Common myeloid progenitor, CD34-positive (primary cell): ENCODE data around the gene PSMB3.

Experiments used
- CTCF ChIA-PET: fragments of 350-600 bp; sonication (Branson Sonifier 250); formaldehyde crosslinking; loops from one replicate; lab custom pipeline; 2021; ENCODE audit warnings: antibody characterized with exemption; lab: Charles Lee
- POLR2A ChIA-PET: fragments of 350-600 bp; sonication (Branson Sonifier 250); formaldehyde crosslinking; loops from one replicate; lab custom pipeline; 2021; ENCODE audit warnings: antibody characterized with exemption; lab: Charles Lee
- DNase-seq, 3 donors: peaks; one replicate each; pipeline versions ENCODE4 v3.0.0 to v3.0.0-alpha.2; 2013
- H3K27ac ChIP-seq, 2 experiments: 1 replicate in 1 of 2; 2 replicates in 1 of 2; pipeline ENCODE4 v1.7.0; 2013; ENCODE audit warnings: inconsistent platforms in 2 of 2, low read length in 2 of 2, mild to moderate bottlenecking in 2 of 2, low read depth in 1 of 2, moderate library complexity in 1 of 2; ENCODE audit not compliant: severe bottlenecking in 2 of 2, insufficient read depth in 1 of 2, poor library complexity in 1 of 2
- H3K27me3 ChIP-seq, 5 experiments: replicated peaks in 2 of 5; 1 replicate in 3 of 5; 2 replicates in 2 of 5; pipeline versions ENCODE4 v1.6.1 to v1.7.0; 2013; ENCODE audit warnings: low read length in 4 of 5, mild to moderate bottlenecking in 2 of 5, moderate library complexity in 2 of 5, inconsistent platforms in 1 of 5; ENCODE audit not compliant: insufficient read depth in 5 of 5, control insufficient read depth in 4 of 5
- H3K36me3 ChIP-seq, 4 experiments: 1 replicate in 2 of 4; 2 replicates in 2 of 4; pipeline versions ENCODE4 v1.6.1 to v1.7.0; 2013; ENCODE audit warnings: low read length in 3 of 4, control low read depth in 1 of 4, mild to moderate bottlenecking in 1 of 4; ENCODE audit not compliant: control insufficient read depth in 4 of 4, insufficient read depth in 4 of 4
- H3K4me1 ChIP-seq, 4 experiments: 1 replicate in 3 of 4; 2 replicates in 1 of 4; pipeline versions ENCODE4 v1.6.1 to v1.7.1; 2013; ENCODE audit warnings: low read length in 3 of 4, mild to moderate bottlenecking in 3 of 4, control low read depth in 1 of 4, inconsistent platforms in 1 of 4, moderate library complexity in 1 of 4; ENCODE audit not compliant: control insufficient read depth in 4 of 4, insufficient read depth in 4 of 4; ENCODE audit errors: control extremely low read depth in 1 of 4
- H3K4me3 ChIP-seq, 7 experiments: 1 replicate in 4 of 7; 2 replicates in 3 of 7; pipeline versions ENCODE4 v1.5.1 to v1.7.0; 2013; ENCODE audit warnings: mild to moderate bottlenecking in 7 of 7, low read length in 6 of 7, moderate library complexity in 6 of 7, inconsistent platforms in 2 of 7, low read depth in 2 of 7, control low read depth in 1 of 7; ENCODE audit not compliant: insufficient read depth in 4 of 7, control insufficient read depth in 1 of 7; ENCODE audit errors: extremely low read depth in 1 of 7
- H3K9me3 ChIP-seq, 5 experiments: 1 replicate in 4 of 5; 2 replicates in 1 of 5; pipeline versions ENCODE4 v1.6.1 to v1.7.1; 2013; ENCODE audit warnings: low read length in 4 of 5, mild to moderate bottlenecking in 2 of 5, inconsistent platforms in 1 of 5, low read depth in 1 of 5, moderate library complexity in 1 of 5; ENCODE audit not compliant: control insufficient read depth in 4 of 5, insufficient read depth in 2 of 5; ENCODE audit errors: control extremely low read depth in 1 of 5
- WGBS: methylation state at CpG from one replicate; pipeline ENCODE4 v1.1.5; 2013; ENCODE audit not compliant: insufficient coverage; 5-methylcytosine and 5-hydroxymethylcytosine counted together

Gene PSMB3

DNA sequence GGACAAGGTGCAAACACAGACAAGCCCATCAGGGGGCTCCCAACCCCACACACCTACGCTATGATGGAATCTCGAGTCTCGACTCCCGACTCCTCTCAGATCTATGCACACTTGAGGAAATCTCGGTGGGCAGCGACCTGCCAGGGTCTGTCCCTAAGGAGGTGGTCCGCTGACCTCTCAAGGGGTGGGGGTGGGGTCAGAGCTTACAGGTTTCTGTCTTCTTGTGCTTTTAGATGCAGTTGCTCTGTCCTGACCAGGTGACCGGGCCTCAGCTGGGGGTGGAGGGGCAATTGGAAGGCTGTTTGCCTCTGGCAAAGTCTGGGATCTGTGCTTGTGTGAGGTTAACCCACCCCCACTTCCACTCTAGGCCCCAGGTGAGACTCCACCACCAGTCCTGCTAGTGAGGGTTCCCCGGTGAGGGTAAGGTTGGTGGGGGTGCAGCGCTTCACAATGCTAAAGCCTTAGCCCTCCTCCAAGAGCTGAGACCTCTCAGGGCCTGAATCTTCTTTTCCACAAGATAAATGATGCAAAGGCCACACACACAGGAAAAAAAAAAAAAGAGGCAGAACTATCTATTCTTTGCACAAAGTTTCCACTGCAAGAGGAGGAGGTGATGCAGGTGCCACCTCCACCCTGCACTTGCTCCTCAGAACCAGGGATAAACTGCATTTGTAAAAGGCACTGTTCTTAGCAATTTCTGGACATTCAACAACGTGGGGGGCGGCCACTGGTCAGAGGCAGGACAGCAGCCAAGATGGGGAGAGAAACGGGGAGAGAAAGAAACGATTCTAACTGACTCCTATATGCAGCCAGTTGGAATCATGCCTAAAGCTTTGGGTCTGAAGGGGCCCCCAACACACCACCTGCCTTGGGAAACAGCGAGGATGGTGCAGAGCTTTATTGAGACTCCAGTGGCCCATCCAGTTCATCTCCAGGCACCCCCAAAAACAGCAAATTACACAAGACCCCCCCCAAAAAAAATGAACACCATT lies 18.3 kb upstream of the PSMB3 start:
- Histone ChIP-seq H3K4me1 (peaks cover 3 to 33% (median 27%) of the 10 kb centered on the region in 4 experiments), H3K36me3 (peaks cover 0 to 6% (median 3%) of the 10 kb centered on the region in 4 experiments), H3K27ac (no peak overlapping the region), H3K27me3 (peaks cover 0 to 10% (median 0%) of the 10 kb centered on the region in 5 experiments), H3K4me3 (no peak overlapping the region), H3K9me3 (no peaks in the 10 kb centered on the region)
- CTCF ChIA-PET: interaction anchor here (0.6 to 5.4 kb wide), 15 partner anchors 12 to 238 kb away, joined by 3 to 80 read pairs (median 4); partner anchors contain the start of gene EPOP
- 95% methylated on average over 10 of the region's 15 CpGs for WGBS
- POLR2A ChIA-PET: no interaction called here
- DNase-seq: peak in 2 of 3 donors; percentile 46 to 49

DNA sequence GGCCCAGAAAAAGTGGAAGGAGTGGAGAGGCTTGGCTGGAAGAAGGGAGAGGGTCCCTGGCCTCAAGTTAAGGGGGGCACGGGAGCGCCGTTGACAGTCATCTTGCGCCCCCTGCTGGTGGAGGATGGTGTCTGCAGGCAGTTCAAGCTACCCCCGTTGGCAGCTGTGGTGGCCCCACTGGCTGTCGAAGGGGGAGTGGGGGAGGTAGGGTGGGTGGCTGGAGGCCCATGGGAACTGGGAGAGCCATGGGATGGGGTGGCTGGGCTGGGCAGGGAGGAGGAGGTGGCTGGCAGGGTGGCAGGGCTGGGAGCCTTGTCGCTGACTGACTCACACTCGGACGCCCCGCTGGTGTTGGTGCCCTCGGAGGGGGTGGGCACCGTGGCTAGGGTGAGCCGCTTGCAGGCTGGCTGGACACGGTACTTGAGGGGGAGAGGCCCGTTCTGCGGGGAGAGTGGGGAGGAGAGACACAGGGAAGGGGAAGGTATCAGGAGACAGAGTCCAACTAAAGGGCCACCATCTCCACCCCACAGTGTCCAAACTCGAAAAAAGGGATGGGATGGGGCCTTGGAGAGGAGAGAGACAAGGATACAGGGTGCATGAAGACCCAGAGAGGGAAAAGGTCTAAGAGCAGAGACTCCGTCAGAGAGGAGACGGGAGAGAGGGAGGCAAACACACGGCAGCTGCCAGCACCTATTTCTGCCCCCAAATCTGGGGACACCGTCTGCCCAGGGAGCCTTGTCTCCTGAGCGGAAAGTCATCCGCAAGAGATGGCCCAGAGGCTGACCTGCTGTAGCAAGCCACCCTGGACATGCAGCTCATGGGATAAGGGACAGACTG lies 17.2 kb upstream of the PSMB3 start:
- WGBS: 61% methylated on average over 11 of the region's 23 CpGs
- Histone ChIP-seq H3K4me3 (no peak overlapping the region), H3K27me3 (peaks cover 0 to 10% (median 0%) of the 10 kb centered on the region in 5 experiments), H3K9me3 (no peaks in the 10 kb centered on the region), H3K36me3 (peaks cover 0 to 6% (median 3%) of the 10 kb centered on the region in 4 experiments), H3K4me1 (peaks cover 3 to 25% (median 20%) of the 10 kb centered on the region in 4 experiments), H3K27ac (no peak overlapping the region)
- ChIA-PET CTCF (interaction anchor here (0.6 to 5.4 kb wide), 15 partner anchors 11 to 1712 kb away, joined by 3 to 80 read pairs (median 4); partner anchors contain the start of genes EPOP and PSMB3), POLR2A (no interaction called here)
- peak; percentile 48 to 66 (median 66) for DNase-seq

DNA sequence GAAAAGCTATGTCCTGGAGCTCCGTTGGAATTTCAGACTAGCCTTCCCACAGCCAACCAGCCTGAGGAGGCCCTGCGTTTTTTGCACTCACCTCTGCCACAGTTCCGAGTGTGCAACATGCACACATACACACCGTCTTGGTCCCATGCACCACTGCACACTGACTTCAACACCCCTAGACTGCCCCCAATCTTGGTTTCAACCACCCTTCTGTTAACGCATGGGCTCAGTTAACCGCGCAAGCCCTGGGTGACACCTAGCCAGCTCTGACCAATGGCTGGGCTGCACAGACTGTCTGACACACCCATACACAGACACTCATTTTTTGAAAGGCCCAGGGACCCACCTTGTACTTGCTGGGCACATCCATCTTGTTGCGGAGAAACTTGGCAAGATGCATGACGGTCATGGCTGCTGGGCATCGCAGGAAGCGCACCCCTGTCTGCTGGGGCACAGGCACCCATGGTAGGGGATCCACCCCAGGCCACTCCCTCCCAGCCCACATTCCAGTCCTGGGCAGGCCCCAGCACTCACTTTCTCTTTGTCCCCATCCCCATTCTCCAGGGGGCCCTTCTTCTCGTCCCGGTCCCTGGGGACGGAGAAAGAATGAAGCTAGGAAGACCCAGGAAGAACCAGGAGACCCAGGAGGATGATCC lies 14.4 kb upstream of the PSMB3 start:
- Histone ChIP-seq H3K9me3 (no peaks in the 10 kb centered on the region), H3K27ac (no peak overlapping the region), H3K4me3 (no peak overlapping the region), H3K4me1 (peaks cover 0 to 9% (median 2%) of the 10 kb centered on the region in 4 experiments), H3K36me3 (peaks cover 0 to 5% (median 2%) of the 10 kb centered on the region in 4 experiments), H3K27me3 (peaks cover 0 to 13% (median 7%) of the 10 kb centered on the region in 5 experiments)
- WGBS: over 99% methylated on average over 11 of the region's 14 CpGs
- ChIA-PET POLR2A (interaction anchor here (0.6 kb wide), 1 partner anchor 61 kb away, joined by 3 read pairs; no protein-coding TSS in a partner anchor), CTCF (interaction anchor here (0.6 to 5.4 kb wide), 2 partner anchors 57 to 61 kb away, joined by 3 to 80 read pairs; partner anchors contain the start of gene EPOP)
- no peak for DNase-seq

DNA sequence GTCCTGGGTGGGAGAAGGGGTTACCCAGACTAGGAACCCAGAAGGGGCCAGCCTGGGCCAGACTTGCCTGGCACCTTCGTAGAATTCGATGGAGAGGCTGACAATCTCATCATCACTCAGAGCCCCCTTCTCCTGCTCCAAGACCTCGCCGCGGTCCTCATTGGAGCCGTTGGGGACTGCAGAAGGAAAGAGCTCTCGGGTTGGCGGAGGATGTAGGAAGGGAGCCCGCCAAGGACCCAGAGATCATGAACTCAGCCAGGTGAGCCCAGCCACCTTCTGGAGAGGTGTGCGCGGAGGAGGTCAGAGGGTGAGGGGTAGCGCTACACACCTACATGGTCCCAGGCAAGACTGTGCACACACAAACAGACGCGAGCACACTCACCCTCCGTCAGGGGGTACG lies 13.9 kb upstream of the PSMB3 start:
- H3K4me1 ChIP-seq: peaks cover 0 to 9% (median 2%) of the 10 kb centered on the region in 4 experiments
- no peak overlapping the region for H3K4me3 ChIP-seq
- H3K27me3 ChIP-seq: peaks cover 0 to 13% (median 7%) of the 10 kb centered on the region in 5 experiments
- no peaks in the 10 kb centered on the region for H3K36me3 ChIP-seq
- no peaks in the 10 kb centered on the region for H3K9me3 ChIP-seq
- ChIA-PET POLR2A (interaction anchor here (0.6 kb wide), 1 partner anchor 62 kb away, joined by 3 read pairs; no protein-coding TSS in a partner anchor), CTCF (interaction anchor here (5.4 kb wide), 1 partner anchor 61 kb away, joined by 80 read pairs; the partner anchor contains the start of gene EPOP)
- DNase-seq: no peak
- no peak overlapping the region for H3K27ac ChIP-seq
- WGBS: 97% methylated on average over 16 of the region's 16 CpGs

DNA sequence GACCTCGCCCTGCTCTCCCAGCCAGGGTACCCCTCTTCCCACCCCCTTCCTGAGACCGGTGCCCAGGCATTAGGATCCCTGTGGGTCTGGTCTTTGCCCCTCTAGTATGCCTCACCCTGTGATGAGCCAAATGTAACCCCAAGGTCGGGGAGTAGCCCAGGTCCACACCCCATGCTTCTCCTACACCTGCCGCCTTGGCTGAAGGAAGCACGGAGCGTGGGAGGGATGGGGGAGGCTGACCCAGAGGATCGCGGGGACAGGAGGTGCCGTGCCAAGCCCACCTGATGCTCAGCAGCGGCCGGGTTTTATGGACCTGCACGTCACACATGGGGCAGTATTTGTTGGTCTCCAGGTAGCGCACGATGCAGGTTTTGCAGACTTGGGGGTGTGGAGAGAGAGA lies 13.2 kb upstream of the PSMB3 start:
- CTCF ChIA-PET: interaction anchor here (1.0 kb wide), 1 partner anchor 63 kb away, joined by 3 read pairs; no protein-coding TSS in a partner anchor

DNA sequence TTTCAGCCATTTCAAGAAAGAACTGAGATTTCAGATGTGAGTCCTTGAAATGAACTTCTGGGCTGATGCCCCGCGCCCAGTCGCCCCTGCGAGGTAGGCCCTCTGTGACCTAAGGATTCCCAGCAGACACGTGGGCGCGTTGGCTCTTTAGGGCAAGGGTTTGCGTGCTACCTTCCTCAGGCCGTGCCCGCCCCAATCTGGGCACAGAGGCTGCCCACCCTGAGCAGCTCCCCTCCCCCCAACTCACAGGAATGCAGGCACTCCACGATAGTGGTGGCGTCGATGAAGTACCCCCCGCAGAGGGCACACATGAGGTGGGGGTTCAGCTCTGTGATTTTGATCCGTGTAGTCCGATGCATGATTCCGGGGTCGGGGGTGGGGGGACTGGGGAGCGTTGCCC lies 12.5 kb upstream of the PSMB3 start:
- Histone ChIP-seq H3K27me3 (peaks cover 0 to 17% (median 7%) of the 10 kb centered on the region in 5 experiments), H3K4me3 (no peak overlapping the region), H3K27ac (no peak overlapping the region), H3K4me1 (peaks cover 0 to 8% (median 3%) of the 10 kb centered on the region in 4 experiments), H3K9me3 (no peaks in the 10 kb centered on the region), H3K36me3 (no peaks in the 10 kb centered on the region)
- CTCF ChIA-PET: interaction anchor here (1.0 kb wide), 1 partner anchor 64 kb away, joined by 3 read pairs; no protein-coding TSS in a partner anchor
- POLR2A ChIA-PET: no interaction called here
- 92% methylated on average over 14 of the region's 19 CpGs for WGBS
- no peak for DNase-seq

More for the DNA sequence above, 13.2 kb upstream of the PSMB3 start:
- H3K27ac ChIP-seq: no peak overlapping the region
- H3K9me3 ChIP-seq: no peaks in the 10 kb centered on the region
- POLR2A ChIA-PET: no interaction called here
- no peak for DNase-seq
- H3K4me1 ChIP-seq: peaks cover 0 to 9% (median 2%) of the 10 kb centered on the region in 4 experiments
- WGBS: 94% methylated on average over 14 of the region's 14 CpGs
- peaks cover 0 to 15% (median 7%) of the 10 kb centered on the region in 5 experiments for H3K27me3 ChIP-seq
- H3K4me3 ChIP-seq: no peak overlapping the region
- no peaks in the 10 kb centered on the region for H3K36me3 ChIP-seq
